ENCODE results near the gene TMIGD2.

- no peak for TF ChIP-seq POLR2A (IDR thresholded peaks at IDR 0.05)
- TF ChIP-seq CTCF (IDR thresholded peaks at IDR 0.05) = no peak
These were observed 43.8 kb upstream of the TMIGD2 start for GRCh38 chr19:4346020-4346383.

Data from breast epithelium (tissue), 3 donors.